ENCODE data around the gene DPH3.

Gene DPH3

GRCh38 chr3:16266714-16267113, 2.0 kb upstream of the DPH3 start:
- no peak for DNase-seq (ENCODE audit: extremely low spot score)
- ChIA-PET CTCF (interaction anchor here (0.8 kb wide), 1 partner anchor 20 kb away, joined by 3 read pairs; no protein-coding TSS in a partner anchor), POLR2A (no interaction called here)
- TF ChIP-seq SUZ12 (IDR thresholded peaks at IDR 0.05) (no peak), FOXM1 (IDR thresholded peaks at IDR 0.05; ENCODE audit: borderline replicate concordance) (no peak), FOXK2 (IDR thresholded peaks at IDR 0.05) (no peak), SP1 (IDR thresholded peaks at IDR 0.05) (no peak), BHLHE40 (IDR thresholded peaks at IDR 0.05; ENCODE audit: borderline replicate concordance) (no peak), CTBP1 (IDR thresholded peaks at IDR 0.05; ENCODE audit: borderline replicate concordance) (no peak), TARDBP (IDR thresholded peaks at IDR 0.05) (no peak), HDGF (IDR thresholded peaks at IDR 0.05; ENCODE audit: borderline replicate concordance) (no peak)

GRCh38 chr3:16265455-16265786, 678 bp upstream of the DPH3 start:
- CTCF ChIA-PET: interaction anchor here (1.7 kb wide), 1 partner anchor 285 kb away, joined by 7 read pairs; no protein-coding TSS in a partner anchor
- POLR2A ChIA-PET: interaction anchor here (0.6 to 1.7 kb wide), 9 partner anchors 11 to 322 kb away, joined by 3 to 8 read pairs (median 4); no protein-coding TSS in a partner anchor

GRCh38 chr3:16264174-16264707, 502 bp downstream of the DPH3 start:
- TF ChIP-seq ARNT (IDR thresholded peaks at IDR 0.05) (no peak), ELF4 (IDR thresholded peaks at IDR 0.05) (no peak), ZNF384 (IDR thresholded peaks at IDR 0.05) (no peak), FOXK2 (IDR thresholded peaks at IDR 0.05) (no peak), L3MBTL2 (conservative IDR thresholded peaks at IDR 0.05) (peak; percentile 14; the same call in 1 of the 2 replicates)
- ChIA-PET CTCF (interaction anchor here (0.6 to 1.7 kb wide), 3 partner anchors 286 to 973 kb away, joined by 3 to 7 read pairs (median 4); no protein-coding TSS in a partner anchor), POLR2A (interaction anchor here (1.0 to 1.7 kb wide), 5 partner anchors 11 to 286 kb away, joined by 3 to 8 read pairs (median 4); no protein-coding TSS in a partner anchor)
- DNase-seq (ENCODE audit: extremely low spot score): peak; percentile 13

More at GRCh38 chr3:16265455-16265786, 678 bp upstream of the DPH3 start:
- DNase-seq (ENCODE audit: extremely low spot score): no peak
- TF ChIP-seq NFRKB (IDR thresholded peaks at IDR 0.05) (no peak), LEF1 (IDR thresholded peaks at IDR 0.05; ENCODE audit: borderline replicate concordance) (no peak), FOXA1 (IDR thresholded peaks at IDR 0.05) (no peak), ELF4 (IDR thresholded peaks at IDR 0.05) (no peak), SP1 (IDR thresholded peaks at IDR 0.05) (no peak), HDGF (IDR thresholded peaks at IDR 0.05; ENCODE audit: borderline replicate concordance) (no peak)

GRCh38 chr3:16262174-16262573, 2.6 kb downstream of the DPH3 start:
- POLR2A ChIA-PET: no interaction called here
- CTCF ChIA-PET: no interaction called here
- no peak for DNase-seq (ENCODE audit: extremely low spot score)
- TF ChIP-seq SP1 (IDR thresholded peaks at IDR 0.05): no peak
- no peak for TF ChIP-seq FOXA1 (IDR thresholded peaks at IDR 0.05)
- no peak for TF ChIP-seq FOXK2 (IDR thresholded peaks at IDR 0.05)
- TF ChIP-seq TARDBP (IDR thresholded peaks at IDR 0.05): no peak
- no peak for TF ChIP-seq L3MBTL2 (conservative IDR thresholded peaks at IDR 0.05)
- no peak for TF ChIP-seq BHLHE40 (IDR thresholded peaks at IDR 0.05; ENCODE audit: borderline replicate concordance)
- TF ChIP-seq CTBP1 (IDR thresholded peaks at IDR 0.05; ENCODE audit: borderline replicate concordance): no peak

- no peak for TF ChIP-seq ELF4 (IDR thresholded peaks at IDR 0.05)
- no peak for TF ChIP-seq SP1 (IDR thresholded peaks at IDR 0.05)
- no peak for TF ChIP-seq FOXK2 (IDR thresholded peaks at IDR 0.05)
- TF ChIP-seq ARNT (IDR thresholded peaks at IDR 0.05): no peak
- no peak for TF ChIP-seq ZNF384 (IDR thresholded peaks at IDR 0.05)
- TF ChIP-seq PKNOX1 (IDR thresholded peaks at IDR 0.05): no peak
- TF ChIP-seq CTBP1 (IDR thresholded peaks at IDR 0.05; ENCODE audit: borderline replicate concordance): no peak
- TF ChIP-seq TARDBP (IDR thresholded peaks at IDR 0.05): no peak
- TF ChIP-seq NFRKB (IDR thresholded peaks at IDR 0.05): no peak
- TF ChIP-seq BHLHE40 (IDR thresholded peaks at IDR 0.05; ENCODE audit: borderline replicate concordance): no peak
- TF ChIP-seq FOXM1 (IDR thresholded peaks at IDR 0.05; ENCODE audit: borderline replicate concordance): no peak
- TF ChIP-seq LEF1 (IDR thresholded peaks at IDR 0.05; ENCODE audit: borderline replicate concordance): no peak
- ChIA-PET POLR2A (no interaction called here), CTCF (no interaction called here)
- no peak for DNase-seq (ENCODE audit: extremely low spot score)
Measured at GRCh38 chr3:16260046-16260445, 4.7 kb downstream of the DPH3 start.

- TF ChIP-seq L3MBTL2 (conservative IDR thresholded peaks at IDR 0.05): no peak
- TF ChIP-seq SP1 (IDR thresholded peaks at IDR 0.05): no peak
- TF ChIP-seq ZNF384 (IDR thresholded peaks at IDR 0.05): no peak
- no peak for TF ChIP-seq PKNOX1 (IDR thresholded peaks at IDR 0.05)
- TF ChIP-seq NFRKB (IDR thresholded peaks at IDR 0.05): no peak
- TF ChIP-seq SUZ12 (IDR thresholded peaks at IDR 0.05): no peak
- TF ChIP-seq ELF4 (IDR thresholded peaks at IDR 0.05): no peak
- TF ChIP-seq FOXM1 (IDR thresholded peaks at IDR 0.05; ENCODE audit: borderline replicate concordance): no peak
- no peak for TF ChIP-seq FOXK2 (IDR thresholded peaks at IDR 0.05)
- ChIA-PET POLR2A (interaction anchor here (0.7 kb wide), 1 partner anchor 971 kb away, joined by 3 read pairs; no protein-coding TSS in a partner anchor), CTCF (no interaction called here)
- DNase-seq (ENCODE audit: extremely low spot score): no peak
Measured at GRCh38 chr3:16258866-16259265, 5.9 kb downstream of the DPH3 start.

- TF ChIP-seq FOXK2 (IDR thresholded peaks at IDR 0.05): no peak
- ChIA-PET CTCF (no interaction called here), POLR2A (no interaction called here)
- DNase-seq (ENCODE audit: extremely low spot score): no peak
Measured at GRCh38 chr3:16258177-16258576, 6.6 kb downstream of the DPH3 start.

- POLR2A ChIA-PET: no interaction called here
- no peak for DNase-seq (ENCODE audit: extremely low spot score)
- TF ChIP-seq SP1 (IDR thresholded peaks at IDR 0.05): no peak
- no peak for TF ChIP-seq FOXK2 (IDR thresholded peaks at IDR 0.05)
- TF ChIP-seq LEF1 (IDR thresholded peaks at IDR 0.05; ENCODE audit: borderline replicate concordance): no peak
- TF ChIP-seq FOXA1 (IDR thresholded peaks at IDR 0.05): no peak
- TF ChIP-seq PKNOX1 (IDR thresholded peaks at IDR 0.05): no peak
- TF ChIP-seq NFRKB (IDR thresholded peaks at IDR 0.05): no peak
- TF ChIP-seq ZNF384 (IDR thresholded peaks at IDR 0.05): no peak
- TF ChIP-seq FOXM1 (IDR thresholded peaks at IDR 0.05; ENCODE audit: borderline replicate concordance): no peak
- CTCF ChIA-PET: interaction anchor here (0.6 kb wide), 2 partner anchors 353 to 774 kb away, joined by 3 to 4 read pairs; no protein-coding TSS in a partner anchor
Measured at GRCh38 chr3:16257309-16257708, 7.4 kb downstream of the DPH3 start.

All from HEK293T (cell line).